ENCODE data around the gene TTLL8.

TTLL8 gene

GRCh38 chr22:50061141-50061823 is 3.2 kb upstream of the TTLL8 start:
- DNase-seq (ENCODE audit: low read depth) = no peak

GRCh38 chr22:50060441-50061140 is 2.5 kb upstream of the TTLL8 start:
- DNase-seq (ENCODE audit: low read depth) = no peak

GRCh38 chr22:50059881-50060262 is 1.8 kb upstream of the TTLL8 start:
- no peak for DNase-seq (ENCODE audit: low read depth)

GRCh38 chr22:50058906-50059880 is 1.1 kb upstream of the TTLL8 start:
- DNase-seq (ENCODE audit: low read depth) = no peak

- DNase-seq (ENCODE audit: low read depth) = no peak
Observed at GRCh38 chr22:50057278-50058060, 629 bp downstream of the TTLL8 start.

GRCh38 chr22:50056214-50056972 is 1.7 kb downstream of the TTLL8 start:
- DNase-seq (ENCODE audit: low read depth) = no peak

- DNase-seq (ENCODE audit: low read depth) = no peak
Observed at GRCh38 chr22:50053861-50054260, 4.2 kb downstream of the TTLL8 start.

- no peak for DNase-seq (ENCODE audit: low read depth)
Observed at GRCh38 chr22:50051930-50052329, 6.2 kb downstream of the TTLL8 start.

- no peak for DNase-seq (ENCODE audit: low read depth)
Observed at GRCh38 chr22:50049299-50050195, 8.6 kb downstream of the TTLL8 start.

- DNase-seq (ENCODE audit: low read depth) = no peak
Observed at GRCh38 chr22:50048836-50049235, 9.3 kb downstream of the TTLL8 start.

GRCh38 chr22:50048061-50048765 is 9.9 kb downstream of the TTLL8 start:
- no peak for DNase-seq (ENCODE audit: low read depth)

- DNase-seq (ENCODE audit: low read depth) = no peak
Observed at GRCh38 chr22:50047346-50047745, 10.8 kb downstream of the TTLL8 start.

- no peak for DNase-seq (ENCODE audit: low read depth)
Observed at GRCh38 chr22:50046481-50047245, 11.4 kb downstream of the TTLL8 start.

GRCh38 chr22:50046019-50046415 is 12.1 kb downstream of the TTLL8 start:
- DNase-seq (ENCODE audit: low read depth) = no peak

GRCh38 chr22:50045211-50046018 is 12.7 kb downstream of the TTLL8 start:
- DNase-seq (ENCODE audit: low read depth) = no peak

- DNase-seq (ENCODE audit: low read depth) = no peak
Observed at GRCh38 chr22:50044485-50045118, 13.5 kb downstream of the TTLL8 start.

GRCh38 chr22:50041361-50042065 is 16.6 kb downstream of the TTLL8 start:
- DNase-seq (ENCODE audit: low read depth) = no peak

Measured in activated T-cell treated with anti-CD3 and anti-CD28 coated beads for 48 hours (primary cell).